ENCODE results near the gene GALNT17. TPM values are rescaled to one million over a fixed set of nuclear protein-coding genes. Genes with fewer than 3 reads are reported as not detected.

The GALNT17 gene
- polyA plus RNA-seq, 1 donor from 2014 or later: 15.7 TPM

DNA sequence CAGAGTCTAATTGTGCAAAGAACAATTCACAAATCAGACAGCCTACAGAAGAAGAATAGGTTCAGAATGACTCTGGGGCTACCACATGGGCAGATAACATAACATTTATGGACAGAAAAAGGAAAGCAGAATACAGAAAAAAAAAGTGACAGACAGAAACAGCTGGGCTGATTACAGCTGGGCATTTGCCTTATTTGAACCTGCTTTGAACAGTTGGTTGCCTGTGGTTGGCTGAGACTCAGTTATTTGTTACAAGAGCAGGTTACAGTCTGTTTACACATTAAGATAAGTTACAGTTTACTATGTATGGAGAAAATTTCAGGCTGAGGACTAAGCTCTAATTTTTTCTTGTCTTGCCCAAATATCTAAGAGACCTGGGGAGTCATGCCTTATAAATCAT lies 327.2 kb downstream of the GALNT17 start:
- no peaks in the 10 kb centered on the region for H4K20me1 ChIP-seq (ENCODE audit: insufficient read depth)
- no peaks in the 10 kb centered on the region for H3K9me3 ChIP-seq (ENCODE audit: low read length)
- H2AFZ ChIP-seq (ENCODE audit: low read depth, low read length): no peak overlapping the region
- no peak overlapping the region for H3K4me3 ChIP-seq (ENCODE audit: low read length)
- no peaks in the 10 kb centered on the region for H3K79me2 ChIP-seq (replicated peaks; ENCODE audit: insufficient read depth, low read length)
- H3K9me2 ChIP-seq (ENCODE audit: insufficient read depth, low read length): no peaks in the 10 kb centered on the region
- no peaks in the 10 kb centered on the region for H3F3A ChIP-seq (ENCODE audit: insufficient read depth, low read length, poor library complexity, severe bottlenecking)
- TF ChIP-seq RAD21 (conservative IDR thresholded peaks at IDR 0.05): no peak
- TF ChIP-seq, protein P1, sequence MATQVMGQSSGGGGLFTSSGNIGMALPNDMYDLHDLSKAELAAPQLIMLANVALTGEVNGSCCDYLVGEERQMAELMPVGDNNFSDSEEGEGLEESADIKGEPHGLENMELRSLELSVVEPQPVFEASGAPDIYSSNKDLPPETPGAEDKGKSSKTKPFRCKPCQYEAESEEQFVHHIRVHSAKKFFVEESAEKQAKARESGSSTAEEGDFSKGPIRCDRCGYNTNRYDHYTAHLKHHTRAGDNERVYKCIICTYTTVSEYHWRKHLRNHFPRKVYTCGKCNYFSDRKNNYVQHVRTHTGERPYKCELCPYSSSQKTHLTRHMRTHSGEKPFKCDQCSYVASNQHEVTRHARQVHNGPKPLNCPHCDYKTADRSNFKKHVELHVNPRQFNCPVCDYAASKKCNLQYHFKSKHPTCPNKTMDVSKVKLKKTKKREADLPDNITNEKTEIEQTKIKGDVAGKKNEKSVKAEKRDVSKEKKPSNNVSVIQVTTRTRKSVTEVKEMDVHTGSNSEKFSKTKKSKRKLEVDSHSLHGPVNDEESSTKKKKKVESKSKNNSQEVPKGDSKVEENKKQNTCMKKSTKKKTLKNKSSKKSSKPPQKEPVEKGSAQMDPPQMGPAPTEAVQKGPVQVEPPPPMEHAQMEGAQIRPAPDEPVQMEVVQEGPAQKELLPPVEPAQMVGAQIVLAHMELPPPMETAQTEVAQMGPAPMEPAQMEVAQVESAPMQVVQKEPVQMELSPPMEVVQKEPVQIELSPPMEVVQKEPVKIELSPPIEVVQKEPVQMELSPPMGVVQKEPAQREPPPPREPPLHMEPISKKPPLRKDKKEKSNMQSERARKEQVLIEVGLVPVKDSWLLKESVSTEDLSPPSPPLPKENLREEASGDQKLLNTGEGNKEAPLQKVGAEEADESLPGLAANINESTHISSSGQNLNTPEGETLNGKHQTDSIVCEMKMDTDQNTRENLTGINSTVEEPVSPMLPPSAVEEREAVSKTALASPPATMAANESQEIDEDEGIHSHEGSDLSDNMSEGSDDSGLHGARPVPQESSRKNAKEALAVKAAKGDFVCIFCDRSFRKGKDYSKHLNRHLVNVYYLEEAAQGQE (IDR thresholded peaks at IDR 0.05; ENCODE audit: borderline replicate concordance): no peak
- no peak for TF ChIP-seq SMC3 (conservative IDR thresholded peaks at IDR 0.05; ENCODE audit: poor library complexity)
- H3K4me2 ChIP-seq (ENCODE audit: low read length): no peak overlapping the region
- no peak overlapping the region for H3K27ac ChIP-seq (ENCODE audit: low read length)
- H3K27me3 ChIP-seq (ENCODE audit: insufficient read depth, low read depth, low read length): no peaks in the 10 kb centered on the region
- H3K36me3 ChIP-seq (ENCODE audit: insufficient read depth, low read length): no peaks in the 10 kb centered on the region
- H3K9ac ChIP-seq (ENCODE audit: low read length): no peak overlapping the region

DNA sequence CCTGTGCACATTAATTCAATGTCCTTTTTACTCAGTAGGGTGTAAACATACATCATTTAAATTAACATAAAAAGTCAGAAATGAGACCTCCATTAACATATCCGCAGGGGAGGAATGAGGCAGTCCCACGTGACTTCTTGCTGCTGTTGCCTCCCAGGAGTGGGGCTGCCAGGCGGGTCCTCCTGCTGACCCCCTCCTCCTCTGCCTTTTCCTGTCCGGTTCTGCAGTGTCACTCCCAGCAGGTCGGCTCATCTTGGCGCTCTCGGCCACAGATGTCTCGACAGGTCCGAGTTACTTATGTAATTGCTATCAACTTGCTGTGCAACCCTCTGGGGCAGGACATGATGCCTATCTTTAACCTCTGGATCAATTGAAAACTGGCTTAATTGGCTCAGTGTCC lies 329.6 kb downstream of the GALNT17 start:
- H3F3A ChIP-seq (ENCODE audit: insufficient read depth, low read length, poor library complexity, severe bottlenecking): no peaks in the 10 kb centered on the region
- H3K9me3 ChIP-seq (ENCODE audit: low read length): no peaks in the 10 kb centered on the region
- H3K4me2 ChIP-seq (ENCODE audit: low read length): no peak overlapping the region
- H3K79me2 ChIP-seq (replicated peaks; ENCODE audit: insufficient read depth, low read length): no peaks in the 10 kb centered on the region
- TF ChIP-seq, protein P1 (IDR thresholded peaks at IDR 0.05; ENCODE audit: borderline replicate concordance): no peak
- TF ChIP-seq TAF1 (IDR thresholded peaks at IDR 0.05; ENCODE audit: low read depth) (no peak), EZH2 (IDR thresholded peaks at IDR 0.05; ENCODE audit: borderline replicate concordance, insufficient read depth, low read length, poor library complexity, severe bottlenecking) (no peak), SMC3 (conservative IDR thresholded peaks at IDR 0.05; ENCODE audit: poor library complexity) (no peak), POLR2AphosphoS5 (IDR thresholded peaks at IDR 0.05) (no peak), MXI1 (conservative IDR thresholded peaks at IDR 0.05; ENCODE audit: poor library complexity, severe bottlenecking) (no peak), EP300 (conservative IDR thresholded peaks at IDR 0.05; ENCODE audit: poor library complexity, severe bottlenecking) (no peak), RAD21 (conservative IDR thresholded peaks at IDR 0.05) (no peak)
- TF ChIP-seq, protein P2, sequence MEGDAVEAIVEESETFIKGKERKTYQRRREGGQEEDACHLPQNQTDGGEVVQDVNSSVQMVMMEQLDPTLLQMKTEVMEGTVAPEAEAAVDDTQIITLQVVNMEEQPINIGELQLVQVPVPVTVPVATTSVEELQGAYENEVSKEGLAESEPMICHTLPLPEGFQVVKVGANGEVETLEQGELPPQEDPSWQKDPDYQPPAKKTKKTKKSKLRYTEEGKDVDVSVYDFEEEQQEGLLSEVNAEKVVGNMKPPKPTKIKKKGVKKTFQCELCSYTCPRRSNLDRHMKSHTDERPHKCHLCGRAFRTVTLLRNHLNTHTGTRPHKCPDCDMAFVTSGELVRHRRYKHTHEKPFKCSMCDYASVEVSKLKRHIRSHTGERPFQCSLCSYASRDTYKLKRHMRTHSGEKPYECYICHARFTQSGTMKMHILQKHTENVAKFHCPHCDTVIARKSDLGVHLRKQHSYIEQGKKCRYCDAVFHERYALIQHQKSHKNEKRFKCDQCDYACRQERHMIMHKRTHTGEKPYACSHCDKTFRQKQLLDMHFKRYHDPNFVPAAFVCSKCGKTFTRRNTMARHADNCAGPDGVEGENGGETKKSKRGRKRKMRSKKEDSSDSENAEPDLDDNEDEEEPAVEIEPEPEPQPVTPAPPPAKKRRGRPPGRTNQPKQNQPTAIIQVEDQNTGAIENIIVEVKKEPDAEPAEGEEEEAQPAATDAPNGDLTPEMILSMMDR (IDR thresholded peaks at IDR 0.05; ENCODE audit: poor library complexity, severe bottlenecking): no peak
- no peak overlapping the region for H3K27ac ChIP-seq (ENCODE audit: low read length)
- no peaks in the 10 kb centered on the region for H3K36me3 ChIP-seq (ENCODE audit: insufficient read depth, low read length)
- H2AFZ ChIP-seq (ENCODE audit: low read depth, low read length): no peak overlapping the region
- H3K4me3 ChIP-seq (ENCODE audit: low read length): no peak overlapping the region
- H3K9ac ChIP-seq (ENCODE audit: low read length): no peak overlapping the region
- no peaks in the 10 kb centered on the region for H3K9me2 ChIP-seq (ENCODE audit: insufficient read depth, low read length)
- H3K27me3 ChIP-seq (ENCODE audit: insufficient read depth, low read depth, low read length): no peaks in the 10 kb centered on the region
- H4K20me1 ChIP-seq (ENCODE audit: insufficient read depth): no peaks in the 10 kb centered on the region

Measured in neural cell (in vitro differentiated cells).